GM18499 (cell line): Measurements from ENCODE around the gene LRRC4B.

Experiments
- ATAC-seq: cut with Tn5 transposase; IDR thresholded peaks from one replicate; pipeline ENCODE4 v1.9.1; 2021; ENCODE audit warnings: moderate number of reproducible peaks; ENCODE audit not compliant: insufficient read depth, unreplicated experiment

The LRRC4B gene

DNA sequence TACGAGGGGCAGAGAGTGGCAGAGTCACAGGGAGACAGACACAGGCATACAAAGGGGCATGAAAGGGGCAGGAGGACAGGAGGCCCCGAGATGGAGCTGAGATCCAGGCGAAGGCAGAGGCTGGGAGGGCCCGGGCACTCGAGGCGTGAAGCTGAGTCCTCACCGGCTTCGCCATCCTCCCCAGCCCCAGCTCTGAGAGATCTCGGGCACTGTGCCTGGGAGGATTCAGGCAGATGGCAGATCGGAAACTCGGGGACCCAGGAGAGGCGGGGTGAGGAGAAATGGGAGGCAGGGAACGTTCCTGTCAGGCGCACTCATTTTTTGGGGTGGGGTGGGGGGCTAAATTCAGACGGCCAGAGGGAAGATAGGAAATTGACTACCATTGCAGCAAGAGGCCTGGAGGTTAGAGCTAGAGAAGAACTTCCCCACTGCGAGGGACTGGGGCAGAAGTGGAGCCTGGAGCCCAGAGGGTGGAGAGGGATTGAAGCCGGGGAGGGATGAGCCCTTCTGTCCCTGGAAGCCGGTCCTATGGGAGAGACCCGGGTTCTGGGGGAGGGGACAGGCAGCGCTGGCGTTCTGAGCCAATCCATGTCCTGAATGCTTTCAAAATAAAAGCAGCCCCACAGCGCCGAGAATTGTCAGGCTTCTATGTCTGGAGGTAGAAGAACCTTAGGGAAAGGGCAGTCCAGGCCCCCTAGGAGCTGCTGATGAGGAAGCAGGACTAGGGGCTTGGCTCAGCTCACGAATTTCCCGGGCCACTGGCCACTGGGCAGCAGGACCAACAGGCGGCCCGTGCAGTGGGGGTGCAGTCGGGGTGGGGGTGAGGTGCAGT lies 12.6 kb downstream of the LRRC4B start:
- ATAC-seq, result no peak

DNA sequence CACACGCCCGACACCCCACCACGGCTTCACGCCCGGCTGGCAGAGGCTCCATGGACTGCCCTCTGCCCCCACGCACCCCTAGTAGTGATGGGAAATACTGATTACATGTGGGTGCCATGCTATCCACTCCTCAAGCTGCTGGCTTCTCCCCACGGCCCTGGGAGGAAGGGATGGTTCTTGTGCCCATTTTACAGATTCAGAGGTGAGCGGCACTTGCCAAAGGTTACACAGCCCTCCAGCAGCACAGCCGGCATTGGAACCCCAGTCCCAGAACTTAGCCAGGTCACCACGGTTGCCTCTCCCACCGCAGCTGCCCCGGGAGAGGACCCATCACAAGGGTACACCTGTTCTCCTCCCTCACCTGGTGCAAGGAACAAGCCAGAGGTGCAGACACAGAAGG lies 13.2 kb downstream of the LRRC4B start:
- ATAC-seq, result no peak

DNA sequence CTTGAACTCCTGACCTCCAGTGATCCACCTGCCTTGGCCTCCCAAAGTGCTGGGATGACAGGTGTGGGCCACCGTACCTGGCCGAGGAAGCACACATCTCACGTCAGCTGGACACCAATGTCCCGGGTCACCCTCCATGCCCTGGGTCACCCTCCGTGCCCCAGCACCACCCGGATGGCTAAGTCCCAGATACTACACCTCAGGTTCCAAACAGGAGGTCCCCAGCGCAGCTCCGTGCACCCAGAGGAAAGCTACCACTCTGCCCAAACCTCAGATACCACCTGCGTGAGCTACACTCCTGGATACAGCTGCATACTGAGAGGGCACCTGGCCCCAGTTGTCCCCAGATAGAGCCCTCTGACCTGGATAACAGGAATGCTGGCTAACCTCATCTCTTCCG lies 14.0 kb downstream of the LRRC4B start:
- ATAC-seq, result no peak

DNA sequence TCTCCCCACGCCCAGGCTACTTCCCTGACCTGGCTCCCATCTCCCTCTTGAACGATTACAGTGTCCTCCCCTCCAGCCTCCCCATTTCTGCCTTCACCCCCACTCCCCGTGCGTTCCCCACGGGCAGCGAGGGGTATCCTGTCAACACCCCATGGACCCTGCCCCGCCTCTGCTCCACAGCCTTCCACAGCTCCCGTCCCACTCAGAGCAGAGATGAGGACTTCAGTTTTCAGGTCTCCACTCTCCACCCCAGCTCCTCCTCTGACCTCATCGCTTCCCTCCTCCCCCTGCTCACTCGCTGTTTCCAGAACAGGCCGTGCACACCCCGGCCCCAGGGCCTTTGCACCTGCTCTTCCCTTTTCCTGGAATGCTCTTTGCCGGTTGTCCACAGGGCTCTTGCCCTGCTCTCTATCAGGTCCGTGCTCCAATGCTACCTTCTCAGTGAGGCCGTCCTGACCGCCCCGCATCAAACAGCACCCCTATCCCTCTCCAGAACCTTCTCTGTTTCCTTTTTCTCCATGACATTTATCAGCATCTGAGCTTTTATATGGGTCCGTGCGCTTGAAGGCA lies 15.0 kb downstream of the LRRC4B start:
- ATAC-seq, result no peak

DNA sequence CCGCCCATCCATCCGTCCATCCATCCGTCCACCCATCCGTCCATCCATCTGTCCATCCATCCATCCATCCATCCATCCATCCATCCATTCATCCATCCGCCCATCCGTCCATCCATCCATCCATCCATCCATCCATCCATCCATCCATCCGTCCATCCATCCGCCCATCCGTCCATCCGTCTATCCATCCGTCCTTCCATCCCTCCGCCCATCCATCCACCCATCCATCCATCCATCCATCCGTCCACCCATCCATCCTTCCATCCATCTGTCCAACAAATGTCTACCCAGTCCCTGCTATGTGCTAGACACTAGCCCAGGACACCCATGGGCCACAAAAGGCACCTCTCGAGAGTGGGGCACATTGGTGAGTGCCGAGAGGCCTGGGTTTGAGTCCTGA lies 15.7 kb downstream of the LRRC4B start:
- ATAC-seq, result no peak

DNA sequence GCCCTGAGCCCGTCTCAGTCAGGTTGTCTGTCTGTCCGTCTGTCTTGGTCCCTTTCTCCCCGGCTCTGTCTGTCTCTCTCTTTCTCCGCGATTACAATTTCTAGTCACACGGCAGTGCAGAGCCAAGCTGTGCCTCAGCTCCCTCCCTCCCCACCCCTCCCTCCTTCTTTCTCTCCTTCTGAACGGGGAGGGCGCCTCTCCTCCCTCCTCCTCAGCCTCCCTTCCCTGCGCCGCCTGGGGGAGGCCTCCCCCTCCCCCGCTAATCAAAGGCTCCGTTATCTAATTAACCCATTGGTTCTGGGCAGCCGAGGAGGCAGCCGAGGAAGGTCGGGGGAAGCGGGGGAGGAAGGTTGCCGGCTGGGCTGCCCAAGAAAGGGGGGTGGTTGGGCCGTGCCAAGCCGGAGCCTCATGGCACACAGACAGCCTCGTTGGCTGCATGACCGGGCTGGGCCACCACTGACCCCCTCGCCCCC lies 16.5 kb downstream of the LRRC4B start:
- no peak for ATAC-seq

DNA sequence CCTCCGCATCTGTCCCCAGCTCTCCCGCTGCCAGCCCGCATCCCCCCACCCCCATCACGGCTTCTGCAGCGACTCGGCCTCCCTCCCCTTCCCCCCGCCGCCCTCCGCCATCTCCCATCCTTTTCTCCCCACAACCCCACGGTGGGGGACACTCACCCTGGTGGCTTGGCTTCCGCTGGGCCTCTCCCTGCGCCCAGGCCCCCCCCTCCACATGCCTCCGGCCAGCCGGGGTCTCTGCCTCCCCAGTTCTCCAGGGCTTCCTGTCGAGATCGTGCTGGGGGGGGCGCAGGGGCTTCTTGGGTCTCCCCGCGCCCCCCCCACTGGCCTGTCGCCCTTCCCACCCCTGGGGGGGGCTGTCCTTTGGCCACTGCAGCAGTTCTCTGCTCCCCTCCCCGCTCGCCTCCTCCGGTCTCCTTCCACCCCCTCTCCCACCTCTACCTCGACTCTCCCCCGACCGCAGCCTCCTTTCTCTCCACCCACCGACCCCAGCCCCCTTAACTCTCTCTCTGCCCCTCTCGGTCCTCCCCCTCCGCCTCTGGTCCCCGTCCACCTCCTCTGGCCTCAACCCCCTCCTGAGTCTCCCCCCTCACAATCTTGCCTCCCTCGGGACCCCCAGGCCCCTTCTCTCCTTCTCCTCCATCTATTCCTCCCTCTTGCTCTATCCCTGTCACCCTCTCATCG lies 17.1 kb downstream of the LRRC4B start:
- no peak for ATAC-seq

DNA sequence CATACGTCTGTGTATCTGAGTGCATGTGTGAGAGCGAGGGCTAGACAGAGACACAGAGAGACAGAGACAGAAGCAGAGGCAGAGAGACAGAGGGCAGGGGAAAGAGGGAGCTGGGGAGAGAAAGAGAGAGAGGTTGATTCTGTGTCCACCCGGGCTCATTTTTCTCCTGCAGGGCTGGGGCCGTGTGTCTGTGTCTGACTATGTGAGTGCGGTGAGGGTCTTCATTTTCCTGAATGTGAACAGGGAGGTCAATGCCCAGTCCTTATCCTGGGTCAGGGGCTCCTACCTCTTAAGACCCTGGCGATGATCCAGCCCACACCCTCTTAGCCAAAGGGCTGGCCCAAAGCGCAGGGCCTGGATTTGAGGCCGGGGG lies 17.7 kb downstream of the LRRC4B start:
- no peak for ATAC-seq

DNA sequence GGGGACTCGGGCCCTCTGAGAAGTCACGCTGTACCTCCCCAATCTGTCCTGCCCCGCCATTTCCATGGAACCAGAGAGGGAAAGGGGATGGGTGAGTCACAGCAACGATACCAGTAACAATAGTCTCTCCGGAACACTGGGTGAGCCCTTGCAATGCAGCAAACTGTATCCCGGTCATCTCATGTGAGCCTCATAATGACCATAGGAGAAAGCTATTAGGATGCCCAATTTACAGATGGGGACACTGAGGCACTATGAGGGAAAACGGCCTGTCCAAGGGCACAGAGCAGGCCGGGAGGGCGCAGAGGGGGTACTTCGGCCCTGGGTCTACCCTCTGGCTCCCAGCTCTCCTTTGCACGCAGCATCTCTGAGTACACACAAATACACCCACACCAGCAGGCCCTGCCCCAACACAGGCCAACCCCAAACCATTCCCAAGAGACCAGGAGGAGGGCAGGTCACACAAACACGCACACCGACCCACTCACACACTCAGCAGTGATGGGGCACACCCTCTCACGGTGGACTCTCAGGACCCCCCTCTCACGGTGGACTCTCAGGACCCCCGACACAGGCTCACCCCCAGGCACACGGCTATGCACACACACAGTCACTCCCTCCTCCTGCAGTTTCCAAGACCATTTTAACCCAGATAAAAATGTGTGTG lies 18.2 kb downstream of the LRRC4B start:
- no peak for ATAC-seq

DNA sequence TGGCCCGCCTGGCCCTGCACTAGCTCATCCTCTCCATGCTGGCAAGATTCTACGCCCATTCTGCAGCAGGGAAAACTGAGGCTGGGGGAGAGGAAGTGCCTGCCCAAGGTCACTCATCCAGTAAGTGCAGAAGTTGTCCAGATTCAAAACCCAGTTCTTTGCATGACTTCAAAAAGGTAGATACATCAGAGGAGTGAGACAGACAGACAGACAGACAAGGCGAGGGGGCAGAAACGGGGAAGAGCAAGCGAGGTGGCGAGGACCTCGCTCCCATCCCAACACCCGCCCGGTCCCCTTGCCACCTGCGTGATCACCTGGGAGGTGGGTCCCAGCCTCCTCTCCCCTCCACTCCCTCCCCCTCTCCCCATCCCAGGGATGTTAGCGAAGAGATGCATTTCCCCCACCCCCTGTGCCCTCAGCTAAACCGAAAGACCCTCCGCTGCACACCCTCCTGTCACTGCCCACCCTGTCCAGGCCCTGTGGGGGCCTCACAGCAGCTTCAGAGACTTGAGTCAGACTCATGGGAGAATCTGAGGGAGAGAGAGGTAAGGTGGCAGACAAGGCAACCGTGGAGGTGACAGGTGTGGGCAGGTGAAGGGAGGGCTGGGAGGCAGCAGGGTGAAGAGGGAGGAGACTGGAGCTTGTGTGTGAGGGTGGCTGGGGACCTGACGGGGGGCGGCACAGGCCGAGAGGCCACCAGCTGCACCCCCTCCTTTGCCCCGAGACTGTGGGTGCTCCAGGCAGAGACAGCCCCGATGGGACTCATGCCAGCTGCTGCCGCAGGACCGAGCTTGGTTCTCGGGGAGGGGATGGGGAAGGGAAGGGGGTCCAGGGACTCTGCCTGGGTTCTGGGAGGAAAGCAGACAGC lies 18.9 kb downstream of the LRRC4B start:
- ATAC-seq, result no peak

DNA sequence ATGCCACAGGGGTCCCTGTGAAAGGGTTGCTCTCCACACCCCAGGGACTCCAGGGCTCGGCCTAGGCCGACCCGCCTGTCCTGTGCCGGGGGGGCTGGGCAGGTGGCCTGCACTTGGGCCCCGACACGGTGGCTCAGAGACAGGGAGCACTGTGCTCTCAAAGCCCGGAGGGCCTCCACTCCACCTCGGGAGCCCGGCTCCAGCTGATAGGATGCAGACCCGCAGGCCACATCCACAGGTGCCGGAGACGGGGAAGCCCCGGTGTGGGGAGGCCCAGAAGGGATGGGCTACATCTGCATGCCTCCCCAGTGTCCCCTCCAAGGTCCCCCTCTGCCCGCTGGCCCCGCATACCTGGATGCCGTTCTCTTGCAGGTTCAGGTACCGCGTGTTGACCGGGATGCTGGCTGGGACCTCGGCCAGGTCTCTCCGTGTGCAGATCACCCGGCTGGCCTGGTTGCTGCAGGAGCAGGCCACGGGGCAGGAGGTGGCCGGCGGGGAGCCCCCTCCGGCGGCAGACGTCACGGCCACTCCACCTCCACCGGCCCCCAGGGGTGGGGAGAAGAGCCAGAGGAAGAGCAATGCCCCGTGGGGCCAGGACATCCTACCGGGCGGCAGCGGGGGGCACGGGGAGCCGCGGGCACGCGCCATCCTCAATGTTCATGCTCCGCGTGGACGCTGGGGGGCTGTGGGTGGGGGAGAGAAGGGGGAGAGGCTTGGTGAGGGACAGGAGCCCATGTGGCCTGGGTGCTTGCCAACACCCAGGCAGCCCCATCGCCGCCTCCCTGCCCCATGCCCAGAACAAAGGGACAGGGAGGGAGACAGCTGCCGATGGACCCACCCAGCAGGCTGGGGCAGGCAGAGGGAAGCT lies 19.8 kb downstream of the LRRC4B start:
- no peak for ATAC-seq

DNA sequence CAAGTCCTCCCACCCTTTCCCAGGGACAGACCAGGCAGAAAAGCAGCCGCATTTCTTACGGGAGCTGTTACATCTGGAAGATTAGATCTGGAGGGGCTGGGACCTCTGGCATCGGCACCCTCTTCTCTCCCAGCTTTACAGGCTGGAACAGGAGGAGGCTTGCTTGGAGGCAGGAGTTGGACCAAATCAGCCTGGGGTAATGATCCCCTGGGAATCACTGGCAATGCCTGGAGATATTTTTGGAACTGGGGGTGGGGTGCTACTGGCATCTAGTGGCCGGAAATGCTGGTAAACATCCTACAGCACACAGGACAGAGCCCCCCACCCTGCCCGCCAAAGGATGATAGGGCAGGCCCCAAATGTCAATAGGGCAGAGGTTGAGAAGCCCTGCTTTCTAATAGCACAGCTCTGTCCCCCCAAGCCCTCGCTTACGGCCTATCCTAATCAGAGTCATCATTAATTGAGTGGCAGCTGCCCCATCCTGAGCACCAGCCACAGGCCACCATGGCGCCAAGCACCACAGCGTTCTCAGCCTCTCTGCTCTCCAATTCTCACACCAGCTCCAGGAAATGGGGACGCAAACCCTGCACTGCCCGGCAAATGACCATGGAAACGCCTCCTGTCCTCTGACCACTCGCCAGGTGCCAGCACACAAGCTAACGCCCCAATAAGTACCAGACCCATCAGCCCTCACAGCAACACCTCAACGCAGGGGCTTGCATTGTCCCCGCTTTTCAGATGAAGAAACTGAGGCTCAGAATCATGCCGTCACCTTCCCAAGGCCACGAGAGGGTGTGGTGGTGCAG lies 20.6 kb downstream of the LRRC4B start:
- no peak for ATAC-seq

DNA sequence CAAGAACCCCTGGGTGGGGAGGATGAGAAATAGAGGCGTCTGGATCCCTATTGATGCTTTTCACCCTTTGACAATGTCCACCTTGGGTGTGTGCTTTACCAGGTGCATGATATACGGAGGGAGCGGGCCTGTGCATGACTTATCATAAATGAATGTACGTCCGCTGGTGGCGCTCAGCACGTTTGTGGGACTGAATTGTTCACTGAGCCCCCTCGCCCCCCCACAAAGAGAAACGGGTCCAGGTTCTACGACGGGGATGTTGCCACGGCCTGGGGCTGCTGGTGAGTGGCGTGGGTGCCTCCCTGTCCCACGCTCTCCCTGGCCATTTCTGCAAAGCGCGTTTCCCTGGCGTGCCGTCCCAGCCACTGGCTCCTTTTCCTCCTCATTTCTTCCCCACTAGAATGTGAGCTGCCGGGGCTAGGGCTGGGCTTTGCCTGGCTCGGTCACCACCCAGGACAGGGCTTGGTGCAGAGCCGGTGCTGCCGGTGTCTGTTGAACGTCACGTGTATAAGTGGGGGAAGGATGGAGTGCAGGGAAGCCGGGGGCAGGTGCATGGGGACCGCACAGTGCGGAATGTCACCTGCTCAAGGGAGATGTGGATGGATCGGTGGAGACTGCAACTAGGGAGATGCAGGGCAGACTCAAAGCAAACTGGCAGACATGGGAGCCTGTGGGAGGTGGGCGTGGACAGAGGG lies 21.6 kb downstream of the LRRC4B start:
- no peak for ATAC-seq

DNA sequence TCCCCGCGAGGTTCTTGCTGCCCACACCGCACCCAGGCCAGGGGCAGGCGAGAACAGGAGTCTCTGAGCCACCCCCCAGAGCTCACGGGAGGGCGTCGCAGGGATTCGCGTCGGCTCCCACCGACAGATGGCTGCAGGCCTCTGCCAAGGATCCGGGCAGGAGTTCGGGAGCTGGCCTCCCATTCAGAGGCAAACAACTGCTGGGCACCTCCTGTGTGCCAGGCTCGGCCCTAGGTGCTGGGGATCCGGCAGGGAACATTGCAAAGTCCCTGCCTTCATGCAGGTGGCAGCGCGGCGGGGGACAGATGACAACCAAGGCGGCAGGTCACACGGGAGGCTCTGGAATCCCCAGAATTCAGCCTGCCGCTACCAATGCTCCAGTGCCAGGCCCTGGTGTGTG lies 25.3 kb downstream of the LRRC4B start:
- no peak for ATAC-seq

DNA sequence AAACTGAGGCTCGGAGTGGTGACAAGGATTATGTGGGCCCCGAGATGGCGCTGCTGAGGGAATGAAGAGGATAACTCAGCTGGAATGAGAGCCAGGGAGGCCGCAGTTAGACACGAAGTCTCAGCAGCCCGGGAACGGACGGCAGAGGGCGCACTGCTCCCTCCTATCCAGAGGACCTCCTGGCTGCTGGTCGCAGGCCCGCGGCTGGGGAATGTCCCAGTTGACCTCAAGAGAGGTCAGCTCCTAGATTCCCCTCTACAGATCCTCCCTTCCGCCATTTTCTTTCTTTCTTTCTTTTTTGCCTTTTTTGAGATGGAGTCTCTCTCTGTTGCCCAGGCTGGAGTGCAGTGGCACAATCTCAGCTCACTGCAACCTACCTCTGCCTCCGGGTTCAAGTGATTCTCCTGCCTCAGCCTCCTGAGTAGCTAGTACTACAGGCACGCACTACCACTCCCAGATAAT lies 30.4 kb downstream of the LRRC4B start:
- ATAC-seq, result no peak

DNA sequence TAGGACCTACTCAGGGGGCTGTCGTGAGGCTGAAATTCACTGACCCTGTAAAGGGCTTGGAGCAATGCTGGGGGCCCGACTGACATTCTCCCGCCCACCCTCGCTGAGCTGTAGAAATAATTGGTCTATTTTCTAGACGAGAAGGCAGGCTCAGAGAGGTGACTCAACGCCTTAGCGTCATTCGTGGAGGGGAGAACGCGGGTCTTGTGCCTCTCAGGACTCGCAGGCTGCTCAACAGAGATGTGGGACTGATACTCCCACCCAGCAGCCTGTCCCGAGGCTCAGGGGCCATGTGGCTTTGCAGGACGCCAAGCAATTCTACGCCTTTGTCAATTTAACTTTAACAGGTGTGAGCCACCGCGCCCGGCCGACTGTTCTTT lies 30.9 kb downstream of the LRRC4B start:
- ATAC-seq, result no peak

DNA sequence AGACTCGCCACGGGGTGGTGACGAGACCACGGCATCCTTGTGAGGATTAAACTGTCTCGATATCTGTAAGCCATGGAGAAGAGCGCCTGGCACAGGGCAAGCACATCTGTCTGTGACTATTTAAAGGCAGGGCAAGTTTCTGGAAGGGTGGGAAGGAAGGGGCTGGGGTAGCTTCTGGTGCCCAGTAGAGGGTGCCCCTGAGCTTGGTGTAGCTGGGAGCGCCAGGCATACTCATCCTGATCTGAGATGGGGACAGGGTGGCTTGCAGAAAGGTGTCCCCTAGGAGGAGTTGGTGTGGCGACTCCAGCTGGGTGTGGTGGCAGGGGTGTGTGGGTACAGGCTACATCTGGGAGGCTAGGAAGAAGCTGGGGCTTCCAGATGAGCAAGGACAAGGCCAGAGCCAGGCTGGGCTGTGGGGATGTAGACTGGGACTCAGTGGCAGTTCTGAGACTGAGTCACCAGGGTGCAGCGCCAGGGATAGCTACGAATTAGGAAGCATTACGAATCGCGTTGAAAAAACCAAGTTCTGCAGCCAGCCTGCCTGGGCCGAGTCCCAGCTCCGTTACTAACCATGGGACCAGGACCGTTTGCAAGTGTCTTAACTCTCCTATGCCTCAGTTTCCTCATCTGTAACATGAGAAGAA lies 31.5 kb downstream of the LRRC4B start:
- no peak for ATAC-seq
